Measurements from ENCODE around the gene RPA1.

- TF ChIP-seq, protein P1, sequence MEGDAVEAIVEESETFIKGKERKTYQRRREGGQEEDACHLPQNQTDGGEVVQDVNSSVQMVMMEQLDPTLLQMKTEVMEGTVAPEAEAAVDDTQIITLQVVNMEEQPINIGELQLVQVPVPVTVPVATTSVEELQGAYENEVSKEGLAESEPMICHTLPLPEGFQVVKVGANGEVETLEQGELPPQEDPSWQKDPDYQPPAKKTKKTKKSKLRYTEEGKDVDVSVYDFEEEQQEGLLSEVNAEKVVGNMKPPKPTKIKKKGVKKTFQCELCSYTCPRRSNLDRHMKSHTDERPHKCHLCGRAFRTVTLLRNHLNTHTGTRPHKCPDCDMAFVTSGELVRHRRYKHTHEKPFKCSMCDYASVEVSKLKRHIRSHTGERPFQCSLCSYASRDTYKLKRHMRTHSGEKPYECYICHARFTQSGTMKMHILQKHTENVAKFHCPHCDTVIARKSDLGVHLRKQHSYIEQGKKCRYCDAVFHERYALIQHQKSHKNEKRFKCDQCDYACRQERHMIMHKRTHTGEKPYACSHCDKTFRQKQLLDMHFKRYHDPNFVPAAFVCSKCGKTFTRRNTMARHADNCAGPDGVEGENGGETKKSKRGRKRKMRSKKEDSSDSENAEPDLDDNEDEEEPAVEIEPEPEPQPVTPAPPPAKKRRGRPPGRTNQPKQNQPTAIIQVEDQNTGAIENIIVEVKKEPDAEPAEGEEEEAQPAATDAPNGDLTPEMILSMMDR (IDR thresholded peaks at IDR 0.05; ENCODE audit: poor library complexity) = no peak
- no peak for TF ChIP-seq EZH2 (IDR thresholded peaks at IDR 0.05; ENCODE audit: borderline replicate concordance)
Observed at GRCh38 chr17:1942066-1942365, 112.2 kb downstream of the RPA1 start.
